GM19193 (cell line): Measurements from ENCODE around the gene SLC7A14.

Experiments used
- POLR2A ChIP-seq: IDR thresholded peaks from 4 replicates; pipeline ENCODE4 v1.6.1; 2011; ENCODE audit not compliant: insufficient read depth, insufficient read length; ENCODE audit errors: extremely low read depth

The SLC7A14 gene

DNA sequence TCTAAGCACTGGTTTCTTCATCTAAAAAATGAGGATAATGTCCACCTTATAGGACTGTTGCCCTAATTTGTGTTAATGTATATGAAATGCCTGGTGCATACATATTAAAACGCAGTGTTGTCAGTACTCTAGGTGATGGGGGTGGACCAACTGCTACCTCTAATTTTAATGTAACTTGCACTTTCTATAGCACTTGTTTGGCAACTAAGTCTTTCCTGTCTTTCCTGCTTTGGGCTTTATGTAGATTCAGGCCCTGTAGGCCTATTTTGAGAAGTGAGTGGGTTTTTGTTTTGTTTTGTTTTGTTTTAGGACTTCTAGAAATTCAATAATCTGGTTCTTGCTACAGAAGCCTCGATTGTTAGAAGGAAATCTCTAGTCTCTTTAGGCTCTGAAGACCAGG lies 21.2 kb downstream of the SLC7A14 start:
- no peak for TF ChIP-seq POLR2A

DNA sequence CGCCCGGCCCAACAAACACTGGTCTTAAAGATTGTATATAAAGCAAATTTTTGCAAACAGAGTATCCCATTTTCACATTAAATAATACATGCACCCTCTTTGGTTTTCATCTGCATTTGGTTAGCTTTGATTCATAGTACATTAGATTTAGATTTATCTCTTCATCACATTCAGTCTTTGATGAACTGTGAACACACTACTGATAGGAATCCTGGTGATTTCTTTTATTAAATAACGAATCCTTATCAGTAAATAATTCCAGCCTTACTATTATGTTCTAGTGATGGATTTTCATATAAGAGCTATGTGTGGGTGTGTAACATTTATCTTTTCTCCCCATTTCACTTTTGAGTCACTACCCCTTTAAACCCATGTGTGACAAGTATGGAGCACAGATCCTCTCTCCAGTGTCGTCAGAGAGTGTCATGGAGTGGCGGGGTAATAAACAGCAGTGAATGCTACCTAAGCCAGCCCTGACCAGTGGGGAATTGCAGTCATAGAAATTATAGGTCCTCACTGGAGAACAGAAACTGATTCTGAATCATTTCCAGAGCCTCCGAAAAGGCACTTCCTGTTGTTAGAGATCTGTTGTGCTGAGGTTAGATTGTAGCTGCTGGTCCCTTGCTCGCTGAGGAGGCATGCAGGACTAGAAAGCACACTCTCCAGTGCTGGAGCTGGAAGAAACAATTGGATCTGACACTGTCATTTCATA lies 22.0 kb downstream of the SLC7A14 start:
- no peak for TF ChIP-seq POLR2A

DNA sequence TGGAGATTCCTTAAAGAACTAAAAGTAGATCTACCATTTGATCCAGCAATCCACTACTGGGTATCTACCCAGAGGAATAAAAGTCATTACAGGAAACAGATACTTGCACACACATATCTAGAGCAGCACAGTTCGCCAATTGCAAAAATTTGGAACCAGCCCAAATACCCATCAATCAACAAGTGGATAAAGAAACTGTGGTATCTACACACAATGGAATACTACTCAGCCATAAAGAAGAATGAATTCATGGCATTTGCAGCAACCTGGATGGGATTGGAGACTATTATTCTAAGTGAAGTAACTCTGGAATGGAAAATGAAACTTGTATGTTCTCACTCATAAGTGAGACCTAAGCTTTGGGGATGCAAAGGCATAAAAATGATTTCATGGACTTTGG lies 23.8 kb downstream of the SLC7A14 start:
- no peak for TF ChIP-seq POLR2A

DNA sequence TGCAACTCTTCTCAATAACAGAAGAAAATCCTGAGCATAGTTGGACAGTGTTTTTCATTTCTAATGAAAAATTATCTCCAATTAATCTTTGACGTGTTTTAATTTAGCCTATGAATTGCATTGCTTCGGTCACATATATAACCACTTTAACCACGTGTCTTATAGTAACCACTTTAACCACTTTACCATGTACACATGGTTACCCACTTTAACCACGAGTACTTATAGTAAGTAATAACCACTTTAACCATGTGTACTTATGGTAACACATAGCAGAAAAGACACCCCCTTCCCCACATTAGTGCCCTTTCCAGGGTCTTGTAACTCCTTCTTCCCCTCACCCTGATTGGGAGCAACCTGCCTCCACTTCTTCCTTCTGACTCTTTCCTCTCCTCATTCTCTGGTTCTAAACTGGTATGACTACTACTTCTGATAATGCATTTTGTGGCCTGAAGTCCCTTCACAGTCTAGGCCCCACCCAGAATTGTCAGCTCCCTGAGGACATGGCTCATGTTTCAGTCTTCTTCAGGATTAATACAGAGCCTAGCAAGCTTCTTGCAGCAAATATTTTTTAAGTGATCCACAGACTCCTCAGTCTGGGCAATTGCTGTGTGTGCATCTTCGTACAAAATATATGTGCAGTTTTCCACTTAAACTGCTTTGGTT lies 25.0 kb downstream of the SLC7A14 start:
- TF ChIP-seq POLR2A: no peak

DNA sequence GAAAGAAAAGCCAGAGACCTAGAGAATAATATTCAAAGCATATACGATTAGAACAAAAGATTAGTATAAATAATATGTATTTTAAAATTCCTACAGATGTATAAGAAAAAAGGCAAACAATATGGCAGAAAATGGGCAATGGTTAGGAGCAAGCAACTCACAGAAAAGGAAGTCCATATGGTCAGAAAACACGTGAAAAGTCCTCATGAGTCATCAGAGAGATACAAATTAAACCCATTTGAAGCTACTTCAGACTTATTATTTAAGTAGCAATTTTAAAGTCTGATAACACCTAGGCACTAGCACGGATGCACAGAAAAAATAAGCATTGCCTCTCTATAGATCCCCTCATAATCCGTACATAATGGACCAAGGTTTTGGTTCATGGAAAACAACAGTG lies 25.6 kb downstream of the SLC7A14 start:
- TF ChIP-seq POLR2A: no peak

DNA sequence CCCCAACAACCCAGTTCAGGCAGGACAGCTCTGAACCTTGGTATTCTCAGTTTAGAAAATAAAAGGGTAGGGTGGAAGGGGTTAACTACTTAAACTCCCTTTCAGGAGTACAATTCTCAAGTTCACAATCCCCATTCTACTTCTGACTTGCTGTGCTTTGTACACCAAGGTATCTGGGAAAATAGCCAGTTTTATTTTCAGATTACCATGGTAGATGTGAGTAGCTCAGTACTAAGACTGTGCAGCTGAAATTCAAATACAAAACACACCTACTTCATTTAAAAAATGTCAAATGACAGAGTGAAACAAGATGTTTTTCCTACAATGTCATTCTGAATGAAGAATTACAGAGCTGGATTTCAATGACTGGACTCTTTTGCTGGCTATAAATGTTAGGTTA lies 27.4 kb downstream of the SLC7A14 start:
- no peak for TF ChIP-seq POLR2A

DNA sequence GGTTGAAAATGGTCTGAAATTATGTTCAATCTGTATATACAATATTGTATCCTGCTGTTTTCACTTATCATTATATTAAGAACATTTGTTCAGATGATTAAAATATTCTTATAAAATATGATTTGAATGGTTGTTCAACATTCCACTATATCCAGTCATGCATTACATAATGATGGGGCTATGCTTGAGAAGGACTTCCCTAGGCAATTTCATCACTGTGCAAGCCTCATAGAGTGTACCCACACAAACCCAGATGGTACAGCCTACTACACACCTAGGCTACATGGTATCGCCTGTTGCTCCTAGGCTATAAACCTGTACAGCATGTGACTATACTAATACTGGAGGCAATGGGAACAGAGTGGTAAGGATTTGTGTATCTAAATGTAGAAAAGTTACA lies 30.5 kb downstream of the SLC7A14 start:
- TF ChIP-seq POLR2A: no peak

DNA sequence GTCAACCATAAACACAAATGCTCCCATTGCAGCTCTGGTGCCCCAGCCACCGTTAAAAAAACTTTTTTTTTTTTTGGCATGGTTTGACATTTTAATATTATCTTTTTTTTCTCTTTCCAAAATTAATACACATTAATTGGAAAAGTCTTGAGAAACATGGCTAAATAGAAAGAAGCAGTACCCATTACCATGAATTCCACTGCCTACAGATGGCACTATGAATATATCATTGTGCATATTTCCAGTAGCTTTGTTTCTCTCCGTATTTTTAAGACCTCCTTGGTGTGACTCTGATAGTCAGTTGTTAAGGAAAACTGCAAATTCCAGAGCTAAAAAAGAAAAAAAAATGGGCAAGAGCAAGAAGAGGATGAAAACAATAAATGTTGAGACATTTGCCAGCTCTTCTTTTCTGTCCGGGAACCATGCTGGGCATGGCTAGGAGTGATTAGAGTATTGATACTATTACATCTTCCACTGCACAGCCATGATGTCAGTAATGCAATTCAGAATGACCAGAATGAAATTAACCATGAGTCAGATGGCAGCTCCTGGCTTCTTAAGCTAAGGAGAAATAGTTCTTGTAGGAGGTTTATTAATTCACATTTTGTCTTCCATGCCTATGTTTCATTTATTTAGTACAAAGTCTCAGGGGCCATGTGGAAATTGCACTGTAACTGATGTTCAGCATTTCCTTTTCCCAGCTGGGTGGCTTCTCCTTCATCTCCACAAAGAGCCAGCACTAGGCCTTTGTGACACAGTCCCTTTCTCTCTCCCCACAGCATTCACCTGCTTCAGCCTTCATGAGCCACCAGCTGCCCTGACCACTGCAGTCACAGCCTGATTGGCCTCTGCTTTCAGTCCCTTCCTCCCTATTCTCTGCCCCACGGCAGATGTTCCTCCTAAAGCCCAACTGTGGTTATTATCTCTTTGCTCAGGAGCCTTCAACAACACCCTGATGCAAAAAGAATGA lies 31.8 kb downstream of the SLC7A14 start:
- TF ChIP-seq POLR2A: no peak

DNA sequence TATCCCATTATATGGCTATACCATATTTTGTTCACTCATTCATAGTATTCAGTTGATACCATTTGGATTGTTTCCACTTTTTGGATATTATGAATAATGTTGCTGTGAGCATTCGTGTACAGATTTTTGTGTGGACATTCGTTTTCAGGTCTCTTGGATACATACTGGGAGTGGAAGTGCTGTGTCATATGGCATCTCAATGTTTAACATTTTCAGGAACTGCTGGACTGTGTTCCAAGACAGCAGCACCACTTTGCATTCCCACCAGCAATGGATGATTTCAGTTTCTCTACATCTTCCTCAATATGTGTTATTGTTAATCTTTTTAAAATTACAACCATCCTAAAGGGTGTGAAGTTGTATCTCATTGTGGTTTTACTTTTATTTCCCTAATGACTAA lies 34.6 kb downstream of the SLC7A14 start:
- TF ChIP-seq POLR2A: no peak

DNA sequence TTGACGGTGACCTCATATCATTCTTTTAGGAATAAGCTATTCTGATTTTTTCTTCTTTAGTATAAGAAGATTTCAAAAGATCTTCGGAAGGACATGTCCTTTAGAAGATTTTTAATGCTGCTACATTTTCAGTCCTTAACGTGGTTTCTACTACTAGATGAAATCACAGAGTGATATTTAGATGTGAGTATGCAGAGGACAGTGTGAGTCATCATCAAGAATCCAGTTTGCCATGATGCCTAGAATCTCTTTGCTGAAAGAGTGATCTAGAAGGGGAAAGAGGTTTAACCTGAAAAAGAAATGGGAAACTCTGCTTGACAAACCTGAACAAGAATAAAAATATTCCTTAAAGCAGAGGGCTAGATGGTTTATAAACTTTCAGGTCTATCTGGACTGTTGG lies 43.2 kb downstream of the SLC7A14 start:
- TF ChIP-seq POLR2A: no peak

DNA sequence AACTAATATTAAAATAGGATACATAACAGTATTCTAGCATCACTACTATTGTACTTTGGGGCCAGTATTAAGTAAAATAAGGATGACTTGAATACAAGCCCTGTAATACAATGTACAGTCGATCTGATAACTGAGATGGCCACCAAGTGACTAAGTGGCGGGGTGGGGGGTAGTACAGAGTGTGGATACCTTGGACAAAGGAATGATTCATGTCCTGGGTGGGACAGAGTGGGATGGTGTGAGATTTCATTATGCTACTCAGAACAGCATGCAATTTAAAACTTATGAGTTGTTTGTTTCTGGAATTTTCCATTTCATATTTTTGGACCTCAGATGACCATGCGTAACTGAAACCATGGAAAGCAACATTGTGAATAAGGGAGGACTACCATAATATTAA lies 46.0 kb downstream of the SLC7A14 start:
- no peak for TF ChIP-seq POLR2A

DNA sequence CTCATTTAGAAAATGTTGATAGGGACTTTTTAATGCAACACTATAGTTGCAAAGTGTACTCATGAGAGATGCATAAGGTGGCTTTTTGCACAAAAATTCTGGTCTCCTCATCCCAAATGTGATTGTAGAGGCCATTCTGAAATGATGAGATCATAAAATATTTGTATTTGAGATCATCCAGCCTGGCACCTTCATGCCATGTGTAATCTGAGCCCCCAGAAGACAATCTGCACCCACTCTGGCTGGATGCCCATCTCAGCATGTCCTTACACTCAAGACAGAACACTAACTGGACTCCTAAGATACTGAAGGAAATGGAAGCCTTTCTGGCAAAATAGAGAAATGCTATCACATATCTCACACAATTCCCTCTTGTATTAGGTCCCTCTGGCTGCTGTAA lies 49.2 kb downstream of the SLC7A14 start:
- no peak for TF ChIP-seq POLR2A

DNA sequence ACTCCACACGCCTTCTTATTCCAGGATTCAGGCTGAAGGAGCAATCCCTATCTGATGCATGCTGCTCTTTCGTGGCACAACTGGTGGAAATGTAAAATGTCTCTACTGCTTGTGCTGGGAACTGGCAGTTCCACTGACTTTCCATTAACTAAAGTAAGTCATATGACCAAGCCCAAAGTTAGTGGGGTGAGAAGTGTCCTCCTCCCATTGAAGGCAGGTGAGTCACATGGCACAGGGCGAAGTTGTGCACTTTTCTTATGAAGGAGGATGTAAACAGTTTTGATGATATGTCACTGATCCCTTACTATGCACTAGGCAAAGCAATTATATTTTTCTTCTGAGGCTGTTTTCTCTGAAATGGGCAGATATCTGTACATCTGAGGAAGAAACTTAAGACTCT lies 51.6 kb downstream of the SLC7A14 start:
- no peak for TF ChIP-seq POLR2A

DNA sequence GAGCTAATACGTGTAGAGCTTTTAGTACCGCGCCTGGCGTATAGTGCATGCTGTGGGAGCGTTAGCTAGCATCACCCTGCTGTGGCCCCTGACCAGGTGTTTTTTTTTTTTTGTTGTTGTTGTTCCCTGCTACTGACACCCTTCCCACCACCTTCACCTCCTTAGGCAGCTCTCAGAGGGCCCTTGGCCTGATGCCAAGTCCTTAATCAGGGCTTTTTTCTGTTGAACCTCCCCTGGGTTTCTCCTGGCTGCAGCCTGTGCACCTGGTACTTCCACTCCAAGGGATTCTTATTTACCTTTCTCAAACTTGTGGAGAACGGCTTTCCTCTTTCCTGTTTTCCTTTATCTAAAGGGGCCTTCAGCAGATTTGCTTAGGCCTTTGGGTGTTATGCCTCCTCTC lies 53.3 kb downstream of the SLC7A14 start:
- no peak for TF ChIP-seq POLR2A

DNA sequence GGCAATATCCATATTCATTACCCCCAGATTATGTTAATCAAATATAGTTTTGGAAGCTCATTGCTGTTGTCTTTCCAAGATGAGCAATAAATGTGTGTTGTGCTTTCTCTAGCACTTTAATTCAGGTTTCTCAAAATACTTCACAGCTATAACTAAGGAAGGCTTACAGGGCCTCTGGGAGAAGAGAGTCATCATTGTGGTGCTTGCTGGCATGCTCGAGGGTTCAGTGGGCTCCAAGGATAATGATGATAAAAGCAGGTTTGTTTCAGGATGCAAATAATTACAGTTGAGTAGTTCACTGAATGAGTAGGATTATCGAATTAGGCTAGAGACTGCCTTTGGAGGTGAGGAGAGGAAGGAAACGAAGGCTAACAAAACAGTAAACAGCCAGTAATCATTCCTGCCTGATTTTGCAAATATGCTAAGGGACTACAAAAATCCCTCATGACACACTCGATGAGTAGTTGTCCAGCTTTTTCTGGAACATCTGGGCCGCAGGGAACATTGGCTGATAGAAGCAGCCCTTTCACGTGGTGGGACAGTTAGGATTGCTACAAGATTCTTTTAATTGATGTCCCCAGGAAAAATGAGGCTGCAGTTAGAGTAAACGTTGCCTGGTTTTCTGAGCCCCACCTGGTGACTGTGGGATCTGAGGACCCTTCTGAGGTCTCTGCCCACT lies 54.1 kb downstream of the SLC7A14 start:
- TF ChIP-seq POLR2A: no peak
